Stimulated activated naive CD4-positive, alpha-beta T cell (primary cell): ENCODE measurements around the gene SYCE3.

Source experiments
- DNase-seq, 6 experiments: peaks; one replicate each; lab custom pipeline; 2025; lab: John Stamatoyannopoulos, UW

SYCE3 gene

DNA sequence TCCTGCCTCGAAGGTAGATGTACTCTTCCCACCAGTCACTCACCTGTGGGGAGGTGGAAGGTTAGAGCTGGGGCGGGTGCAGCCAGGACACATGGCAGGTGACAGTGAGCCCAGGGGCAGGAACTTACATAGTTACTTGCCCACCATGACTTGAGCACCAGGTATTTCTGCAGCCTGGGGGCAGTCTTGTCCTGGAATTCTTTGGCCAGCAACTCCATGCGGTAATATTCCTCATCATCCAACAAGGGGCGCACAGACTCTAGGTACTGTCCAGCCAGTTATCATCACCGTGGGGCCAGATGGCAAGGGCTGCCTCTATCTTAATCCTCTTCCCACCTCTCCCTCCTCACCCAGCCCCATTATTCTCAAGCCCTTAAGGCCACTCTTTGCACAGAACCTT, 13.4 kb upstream of the SYCE3 start:
- DNase-seq: no peak

GRCh38 chr22:50575426-50575941, 12.8 kb upstream of the SYCE3 start:
- DNase-seq: no peak

- DNase-seq: no peak
These were observed 11.7 kb upstream of the SYCE3 start for GRCh38 chr22:50574383-50574755.

GRCh38 chr22:50573491-50574382, 11.0 kb upstream of the SYCE3 start:
- no peak for DNase-seq

GRCh38 chr22:50572965-50573364, 10.2 kb upstream of the SYCE3 start:
- DNase-seq: no peak

DNA sequence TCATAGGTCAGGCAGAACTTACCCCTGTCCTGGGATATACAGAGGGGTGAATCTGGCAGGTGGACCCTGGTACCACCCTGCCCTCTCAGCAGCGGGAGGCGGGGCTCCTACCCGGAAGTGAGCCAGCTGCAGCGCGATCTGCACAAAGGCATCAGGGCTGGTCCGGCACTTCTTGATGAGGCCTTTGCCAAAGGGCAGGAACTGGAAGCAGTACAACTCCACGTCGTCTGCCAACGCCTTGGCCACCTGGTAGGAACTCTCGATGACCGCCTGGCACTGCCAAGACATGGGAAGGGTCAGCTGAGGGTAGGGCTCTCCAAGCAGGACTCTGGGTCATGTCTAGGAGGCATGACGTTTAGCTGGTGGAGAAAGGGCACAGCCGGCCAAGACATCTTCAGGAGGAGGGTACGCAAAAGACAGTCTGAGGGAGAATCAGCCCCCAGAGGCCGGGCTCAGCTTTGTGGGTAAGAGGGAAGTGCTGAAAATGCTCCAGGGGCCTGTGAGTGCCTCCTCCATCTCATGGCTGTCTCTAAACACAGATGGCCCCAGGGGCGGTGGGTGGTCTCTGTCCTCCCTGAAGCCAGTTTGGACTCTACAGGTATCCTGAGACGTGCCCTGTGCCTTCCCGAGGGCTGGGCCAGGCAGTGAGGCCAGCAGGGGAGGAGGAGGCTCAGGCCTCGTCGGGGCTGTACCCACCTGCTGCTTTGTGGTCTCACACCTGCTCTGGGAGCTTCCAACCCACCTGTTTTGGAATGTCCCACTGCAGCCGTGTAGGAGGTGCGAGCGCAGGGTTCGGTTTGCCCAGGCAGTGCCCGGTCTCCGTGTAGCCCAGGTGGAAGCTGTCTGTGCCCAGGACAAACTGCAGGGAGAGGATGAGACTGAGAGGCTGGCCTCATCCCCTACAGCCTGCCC, 8.8 kb upstream of the SYCE3 start:
- no peak for DNase-seq

DNA sequence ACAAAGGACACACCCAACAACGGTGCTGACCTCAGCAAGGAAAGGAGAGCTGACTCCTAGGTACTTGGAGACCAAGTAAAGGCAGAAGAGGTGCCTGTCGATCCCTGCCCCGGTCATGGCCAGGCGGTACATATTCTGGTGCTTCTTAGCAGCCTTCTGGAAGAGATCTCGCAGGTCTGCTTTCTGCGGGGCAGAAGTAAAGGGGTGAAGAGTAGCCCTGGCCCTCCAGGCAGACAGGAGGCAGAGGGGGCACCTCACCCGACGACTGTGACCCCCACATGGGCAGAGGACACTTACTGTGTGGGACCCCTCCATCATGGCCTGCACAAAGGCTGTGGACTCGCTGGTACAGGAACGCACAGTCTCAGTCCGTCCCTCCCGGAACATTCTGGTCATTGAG, 8.1 kb upstream of the SYCE3 start:
- no peak for DNase-seq

GRCh38 chr22:50569896-50570535, 7.3 kb upstream of the SYCE3 start:
- no peak for DNase-seq

DNA sequence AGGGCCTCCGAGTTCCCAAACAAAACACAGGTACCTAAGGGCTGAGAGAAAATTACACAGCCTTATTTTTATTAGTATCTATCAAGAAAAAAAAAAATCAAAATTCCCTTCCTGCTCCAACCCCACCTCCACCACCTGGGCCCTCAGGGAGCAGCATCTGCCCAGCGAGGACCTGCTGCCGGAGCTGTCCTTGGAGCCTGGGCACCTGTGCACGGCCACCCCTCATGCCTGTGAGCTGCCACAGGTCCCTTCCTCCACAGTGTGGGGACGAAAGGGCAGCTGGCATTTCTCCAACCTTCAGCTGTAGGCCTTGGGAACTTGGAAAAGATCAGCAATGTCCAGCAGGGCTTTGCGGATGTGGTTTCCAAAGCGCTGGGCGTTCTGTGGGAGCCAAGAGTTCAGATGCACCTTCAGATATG, 6.3 kb upstream of the SYCE3 start:
- no peak for DNase-seq

DNA sequence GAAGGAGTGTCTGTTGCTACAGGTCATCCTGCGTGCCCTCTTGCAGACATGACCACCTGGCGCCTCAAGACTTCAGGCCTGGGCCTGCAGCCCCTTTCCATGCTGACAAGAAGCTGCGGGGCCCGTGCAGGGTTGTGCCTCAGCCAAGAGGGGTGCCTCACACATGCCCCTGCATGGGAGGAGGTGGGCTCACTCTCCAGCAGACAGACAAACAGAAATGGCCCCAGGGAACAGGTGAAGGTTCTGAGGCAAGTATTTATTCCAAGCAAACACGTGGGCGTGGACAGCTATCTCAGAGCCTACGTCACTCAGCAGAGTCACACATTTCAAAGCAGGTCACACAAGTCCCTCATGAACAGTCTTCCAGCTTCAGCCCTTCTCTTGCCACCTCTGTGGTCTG, 5.9 kb upstream of the SYCE3 start:
- DNase-seq: no peak

- DNase-seq: no peak
These were observed 5.1 kb upstream of the SYCE3 start for GRCh38 chr22:50567721-50568252.

- no peak for DNase-seq
These were observed 1.6 kb upstream of the SYCE3 start for GRCh38 chr22:50564289-50564688.

DNA sequence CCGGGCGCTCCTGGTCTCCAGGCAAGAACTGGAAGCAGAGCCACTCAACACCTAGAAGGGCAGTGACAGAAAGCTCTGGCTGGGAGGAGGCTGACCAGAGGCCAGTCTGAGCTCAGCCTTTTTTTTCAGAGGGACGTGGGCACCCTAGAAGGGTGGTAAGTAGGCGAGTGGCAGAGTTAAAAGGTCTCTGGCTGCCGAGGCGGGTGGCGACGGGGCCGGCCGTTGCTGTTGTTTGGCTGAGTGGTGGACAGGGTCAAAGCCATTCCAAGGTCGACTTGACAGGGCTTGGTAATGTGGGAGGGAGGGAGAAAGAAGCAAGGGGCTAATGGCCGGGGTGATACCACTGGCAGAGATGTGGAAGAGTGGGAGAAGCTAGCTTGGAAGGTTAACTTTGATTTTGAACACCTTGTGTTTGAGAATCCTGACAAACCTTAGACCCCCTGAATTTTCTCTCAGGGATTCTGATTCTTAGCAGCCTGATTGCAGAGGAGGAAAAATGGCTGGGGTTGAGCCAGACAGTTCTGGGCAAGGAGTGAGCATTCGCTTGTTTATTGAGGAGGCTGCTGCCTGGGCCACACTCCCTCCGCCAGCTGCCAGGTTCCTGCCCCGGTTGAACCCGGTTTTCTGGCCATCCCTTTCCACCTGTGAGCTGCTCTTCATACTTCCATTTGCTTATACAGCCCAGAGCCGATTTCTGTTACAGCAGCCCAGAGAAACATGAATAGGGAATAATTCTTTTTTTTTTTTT, 868 bp upstream of the SYCE3 start:
- no peak for DNase-seq

GRCh38 chr22:50561401-50562358, 1.0 kb downstream of the SYCE3 start:
- no peak for DNase-seq

GRCh38 chr22:50560034-50560433, 2.7 kb downstream of the SYCE3 start:
- DNase-seq: no peak

GRCh38 chr22:50556703-50557102, 6.0 kb downstream of the SYCE3 start:
- no peak for DNase-seq

GRCh38 chr22:50553310-50553709, 9.4 kb downstream of the SYCE3 start:
- DNase-seq: no peak

GRCh38 chr22:50551160-50551752, 11.5 kb downstream of the SYCE3 start:
- DNase-seq: no peak

DNA sequence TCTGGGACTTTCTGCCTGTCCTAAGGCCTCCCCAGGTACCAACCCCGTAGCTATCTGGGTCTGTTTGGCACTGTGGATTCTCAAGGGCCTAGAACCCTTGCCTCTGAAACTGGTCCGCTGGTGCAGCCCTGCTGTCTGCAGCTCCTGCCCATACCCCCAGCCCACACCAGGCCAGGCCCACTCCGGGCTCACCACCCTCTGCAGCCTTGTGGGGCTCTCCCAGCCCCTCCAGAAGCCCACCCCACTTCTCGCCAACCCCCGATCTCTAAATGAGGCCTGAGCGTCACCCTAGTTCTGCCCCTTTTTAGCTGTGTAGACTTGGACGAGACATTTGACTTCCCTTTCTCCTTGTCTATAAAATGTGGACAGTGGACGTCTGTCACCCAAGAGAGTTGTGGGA, 12.3 kb downstream of the SYCE3 start:
- DNase-seq: no peak
